Endothelial cell of umbilical vein (primary cell): ENCODE results near the gene TMEM184C. TPM values are rescaled to one million over a fixed set of nuclear protein-coding genes. Genes with fewer than 3 reads are reported as not detected.

ENCODE experiments used
- BruUV-seq: library from RNA; stranded (reverse); fragments of 400-500 nt; replicated peaks from 2 replicates; lab custom pipeline; 2021; lab: Mats Ljungman, UMichigan
- CTCF ChIA-PET: fragments of 300-600, 350-600 bp; sonication (Branson Sonifier 250); formaldehyde crosslinking; loops from one replicate; lab custom pipeline; 2021; ENCODE audit warnings: antibody characterized with exemption, inconsistent platforms; lab: Charles Lee
- POLR2A ChIA-PET: fragments of 300-600, 350-600 bp; sonication (Branson Sonifier 250); formaldehyde crosslinking; loops from one replicate; lab custom pipeline; 2021; ENCODE audit warnings: antibody characterized with exemption, inconsistent platforms; lab: Charles Lee
- DNase-seq: peaks from one replicate; pipeline ENCODE4 v3.0.0-alpha.2; 2011; ENCODE audit warnings: low read depth, low spot score
- FAIRE-seq: peaks from 2 replicates; lab custom pipeline; 2011; peaks lifted over from hg19 to GRCh38; lab: Jason Lieb, UNC
- H2AFZ ChIP-seq: 2 replicates; pipeline ENCODE4 v1.6.0; 2012; ENCODE audit warnings: low read depth, low read length, control low read depth, inconsistent platforms
- H3K27ac ChIP-seq: 2 replicates; pipeline ENCODE4 v1.5.1; 2011; ENCODE audit warnings: low read depth, mild to moderate bottlenecking, control low read depth, low read length, moderate library complexity; ENCODE audit not compliant: insufficient read depth
- H3K27me3 ChIP-seq, 2 experiments: 2 replicates each; pipeline versions ENCODE4 v1.6.0 to v1.6.1; 2011; ENCODE audit warnings: low read length in 2 of 2, mixed read lengths in 1 of 2; ENCODE audit not compliant: control insufficient read depth in 2 of 2, insufficient read depth in 2 of 2
- H3K36me3 ChIP-seq, 2 experiments: 2 replicates in 1 of 2; 3 replicates in 1 of 2; pipeline ENCODE4 v1.5.1; 2011; ENCODE audit warnings: low read length in 2 of 2, mild to moderate bottlenecking in 1 of 2, moderate library complexity in 1 of 2; ENCODE audit not compliant: control insufficient read depth in 2 of 2, insufficient read depth in 2 of 2; ENCODE audit errors: extremely low read depth in 1 of 2
- H3K4me1 ChIP-seq: 3 replicates; pipeline ENCODE4 v1.5.1; 2011; ENCODE audit warnings: mild to moderate bottlenecking, low read length; ENCODE audit not compliant: control insufficient read depth, insufficient read depth; ENCODE audit errors: extremely low read depth
- H3K4me2 ChIP-seq: 2 replicates; pipeline ENCODE4 v1.6.1; 2011; ENCODE audit warnings: low read length, control low read depth, mixed read lengths; ENCODE audit not compliant: insufficient read depth
- H3K4me3 ChIP-seq, 3 experiments: fragments of 200-600 bp in 1 of 3; sonication (generic), shearing (Covaris generic) in 1 of 3; replicated peaks in 1 of 3; 2 replicates each; pipeline ENCODE4 v1.5.1; 2011 to 2016; ENCODE audit warnings: control low read depth in 3 of 3, low read length in 3 of 3, mild to moderate bottlenecking in 2 of 3, inconsistent platforms in 1 of 3, low read depth in 1 of 3, moderate library complexity in 1 of 3; ENCODE audit not compliant: insufficient read depth in 1 of 3
- H3K79me2 ChIP-seq: 2 replicates; pipeline ENCODE4 v1.6.0; 2012; ENCODE audit warnings: low read length, inconsistent platforms; ENCODE audit not compliant: control insufficient read depth, insufficient read depth
- H3K9ac ChIP-seq: replicated peaks from 2 replicates; pipeline ENCODE3; 2011; ENCODE audit warnings: low read length, control low read depth; ENCODE audit not compliant: insufficient read depth; ENCODE audit errors: extremely low read depth
- H3K9me1 ChIP-seq: replicated peaks from 3 replicates; pipeline ENCODE4 v1.6.0; 2011; ENCODE audit warnings: mild to moderate bottlenecking, low read length; ENCODE audit not compliant: control insufficient read depth, insufficient read depth; ENCODE audit errors: extremely low read depth
- H3K9me3 ChIP-seq: replicated peaks from 2 replicates; pipeline ENCODE4 v1.5.1; 2012; ENCODE audit warnings: low read length, inconsistent platforms; ENCODE audit not compliant: control insufficient read depth, insufficient read depth
- H4K20me1 ChIP-seq: replicated peaks from 2 replicates; pipeline ENCODE3; 2011; ENCODE audit warnings: mild to moderate bottlenecking, low read length; ENCODE audit not compliant: control insufficient read depth, insufficient read depth; ENCODE audit errors: extremely low read depth
- EZH2 ChIP-seq: IDR thresholded peaks from 2 replicates; pipeline ENCODE4 v1.6.1; 2012; ENCODE audit warnings: borderline replicate concordance, low read depth, mild to moderate bottlenecking, moderate library complexity, low read length, inconsistent platforms; ENCODE audit not compliant: severe bottlenecking
- FOS ChIP-seq: IDR thresholded peaks from 2 replicates; pipeline ENCODE4 v1.6.1; 2011; ENCODE audit warnings: mild to moderate bottlenecking, low read length, moderate library complexity, borderline replicate concordance; ENCODE audit not compliant: insufficient read depth
- GATA2 ChIP-seq: IDR thresholded peaks from 2 replicates; pipeline ENCODE4 v1.7.0; 2011; ENCODE audit warnings: low read depth, mild to moderate bottlenecking, moderate library complexity, mixed read lengths, low read length; ENCODE audit not compliant: insufficient read length, insufficient read depth
- JUN ChIP-seq: IDR thresholded peaks from 2 replicates; pipeline ENCODE4 v1.6.1; 2011; ENCODE audit warnings: borderline replicate concordance, low read depth; ENCODE audit not compliant: insufficient read length, insufficient read depth
- MYC ChIP-seq: IDR thresholded peaks from one replicate; pipeline ENCODE4 v1.6.1; 2011; ENCODE audit warnings: mild to moderate bottlenecking, low read depth, low read length
- POLR2A ChIP-seq: IDR thresholded peaks from 2 replicates; pipeline ENCODE4 v1.6.1; 2012; ENCODE audit warnings: low read depth, mild to moderate bottlenecking, control low read depth, low read length
- POLR2AphosphoS5 ChIP-seq: IDR thresholded peaks from 2 replicates; pipeline ENCODE4 v1.6.1; 2012; ENCODE audit warnings: low read depth, mild to moderate bottlenecking, control low read depth, low read length, moderate library complexity; ENCODE audit not compliant: insufficient read depth
- dilution Hi-C: fragments of 300-500 bp; cut with MboI; formaldehyde crosslinking; loops from one replicate; pipeline ENCODE4 v1.15.0; 2019; ENCODE audit warnings: low sequenced_read_pairs; ENCODE audit not compliant: extremely low pct_ligation_motif_present
- intact Hi-C: fragments of 100-400 bp; cut with micrococcal nuclease; formaldehyde crosslinking; loops from one replicate; pipeline ENCODE4 v1.10.0; 2022
- polyA plus RNA-seq, 4 experiments: library from polyadenylated mRNA; depleted of rRNA in 3 of 4; stranded (reverse) in 3 of 4; unstranded in 1 of 4; fragments of >200 nt; gene quantifications; 2 replicates each; pipeline versions ENCODE4 v1.2.1 to v1.2.3, GENCODE V29; 2011 to 2012; ENCODE audit warnings: missing spikeins in 1 of 4
- total RNA-seq: library from RNA; stranded (reverse); gene quantifications from 2 replicates; pipeline ENCODE4 v1.2.3, GENCODE V29; 2021
- TF ChIP-seq, protein P1 (sequence below), 2 donors: IDR thresholded peaks; 1 replicate in 1 of 2; 2 replicates in 1 of 2; pipeline ENCODE4 v1.5.1; 2011; ENCODE audit warnings: low read length in 2 of 2, mild to moderate bottlenecking in 2 of 2, moderate library complexity in 2 of 2, control low read depth in 1 of 2, inconsistent platforms in 1 of 2, low read depth in 1 of 2; ENCODE audit not compliant: insufficient read depth in 1 of 2; ENCODE audit errors: extremely low read depth in 1 of 2
- TF ChIP-seq, protein P2 (sequence below): IDR thresholded peaks from 2 replicates; pipeline ENCODE4 v1.6.1; 2011; ENCODE audit not compliant: insufficient read depth, insufficient read length

The TMEM184C gene
- total and polyA plus RNA-seq, 2 donors (not counting 3 experiments of a cell fraction or from before 2014, with no cell fraction given) = 10.3 to 29.2 TPM

DNA sequence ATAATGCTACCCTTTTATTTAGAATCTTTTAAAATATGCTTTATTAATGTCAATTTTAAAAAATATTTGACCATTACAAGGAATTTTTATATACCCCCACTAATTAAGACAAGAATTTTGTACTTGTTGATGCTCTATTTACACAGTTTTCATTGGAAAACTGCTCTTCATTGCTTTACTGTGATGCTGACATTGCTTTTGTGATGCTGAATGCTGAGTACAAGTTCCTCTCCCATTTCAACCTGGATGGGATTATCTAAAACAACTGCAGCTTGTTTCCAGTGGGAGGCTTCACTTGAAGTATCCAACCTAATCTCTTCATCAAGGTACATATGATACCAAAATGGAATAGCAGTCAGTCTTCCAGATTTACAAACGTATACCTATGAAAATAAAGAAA, 21.2 kb downstream of the TMEM184C start:
- no peak for FAIRE-seq
- BruUV-seq = no TSS peak

More for the DNA sequence above, 21.2 kb downstream of the TMEM184C start:
- Histone ChIP-seq H2AFZ (no peak overlapping the region), H3K4me2 (no peak overlapping the region), H3K27me3 (no peaks in the 10 kb centered on the region), H3K4me1 (no peaks in the 10 kb centered on the region), H3K79me2 (no peaks in the 10 kb centered on the region), H3K9me1 (no peaks in the 10 kb centered on the region), H3K36me3 (peaks cover under 1 to 6% of the 10 kb centered on the region in 2 experiments), H3K4me3 (no peak overlapping the region), H3K9ac (no peak overlapping the region), H3K9me3 (no peaks in the 10 kb centered on the region), H3K27ac (no peak overlapping the region), H4K20me1 (no peaks in the 10 kb centered on the region)
- POLR2A ChIA-PET = no interaction called here
- no peak for TF ChIP-seq FOS
- TF ChIP-seq MYC = no peak
- no peak for TF ChIP-seq JUN
- no peak for TF ChIP-seq POLR2A
- TF ChIP-seq GATA2 = no peak
- TF ChIP-seq, protein P1, sequence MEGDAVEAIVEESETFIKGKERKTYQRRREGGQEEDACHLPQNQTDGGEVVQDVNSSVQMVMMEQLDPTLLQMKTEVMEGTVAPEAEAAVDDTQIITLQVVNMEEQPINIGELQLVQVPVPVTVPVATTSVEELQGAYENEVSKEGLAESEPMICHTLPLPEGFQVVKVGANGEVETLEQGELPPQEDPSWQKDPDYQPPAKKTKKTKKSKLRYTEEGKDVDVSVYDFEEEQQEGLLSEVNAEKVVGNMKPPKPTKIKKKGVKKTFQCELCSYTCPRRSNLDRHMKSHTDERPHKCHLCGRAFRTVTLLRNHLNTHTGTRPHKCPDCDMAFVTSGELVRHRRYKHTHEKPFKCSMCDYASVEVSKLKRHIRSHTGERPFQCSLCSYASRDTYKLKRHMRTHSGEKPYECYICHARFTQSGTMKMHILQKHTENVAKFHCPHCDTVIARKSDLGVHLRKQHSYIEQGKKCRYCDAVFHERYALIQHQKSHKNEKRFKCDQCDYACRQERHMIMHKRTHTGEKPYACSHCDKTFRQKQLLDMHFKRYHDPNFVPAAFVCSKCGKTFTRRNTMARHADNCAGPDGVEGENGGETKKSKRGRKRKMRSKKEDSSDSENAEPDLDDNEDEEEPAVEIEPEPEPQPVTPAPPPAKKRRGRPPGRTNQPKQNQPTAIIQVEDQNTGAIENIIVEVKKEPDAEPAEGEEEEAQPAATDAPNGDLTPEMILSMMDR (IDR thresholded peaks at IDR 0.05; ENCODE audit: extremely low read depth in 1 of 2, insufficient read depth in 1 of 2, low read depth in 1 of 2, low read length in 2 of 2) = no peak
- TF ChIP-seq EZH2 = no peak
- TF ChIP-seq, protein P2, sequence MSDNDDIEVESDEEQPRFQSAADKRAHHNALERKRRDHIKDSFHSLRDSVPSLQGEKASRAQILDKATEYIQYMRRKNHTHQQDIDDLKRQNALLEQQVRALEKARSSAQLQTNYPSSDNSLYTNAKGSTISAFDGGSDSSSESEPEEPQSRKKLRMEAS = no peak
- TF ChIP-seq POLR2AphosphoS5 = no peak
- intact Hi-C loops = no loop called here
- DNase-seq = no peak
- dilution Hi-C loops = no loop called here
- CTCF ChIA-PET = interaction anchor here (5.3 kb wide), 1 partner anchor 228 kb away, joined by 48 read pairs; no protein-coding TSS in a partner anchor
